Body of pancreas (tissue), 4 donors: ENCODE measurements around the gene JSRP1.

Experiments
- CTCF ChIP-seq, 7 experiments: fragments of 450-650 bp in 4 of 7; fragments of 200-600 bp in 3 of 7; sonication (generic) in 3 of 7; IDR thresholded peaks; one replicate each; pipeline ENCODE4 v1.5.1; 2016 to 2019; ENCODE audit warnings: antibody characterized with exemption in 7 of 7
- POLR2A ChIP-seq, 3 donors: fragments of 450-650 bp; IDR thresholded peaks; one replicate each; pipeline ENCODE4 v1.6.1; 2016; ENCODE audit warnings: antibody characterized with exemption in 3 of 3, mild to moderate bottlenecking in 2 of 3

GRCh38 chr19:2286402-2287140 lies 30.4 kb upstream of the JSRP1 start:
- TF ChIP-seq CTCF (IDR thresholded peaks at IDR 0.05) (no peak), POLR2A (IDR thresholded peaks at IDR 0.05) (no peak)
